Kidney capillary endothelial cell (primary cell): ENCODE measurements around the gene SMARCAD1.

ENCODE experiments used
- DNase-seq: peaks from one replicate; pipeline ENCODE4 v3.0.0-alpha.2; 2018; ENCODE audit warnings: low spot score

SMARCAD1 gene

GRCh38 chr4:94207469-94208224 is at the start of gene SMARCAD1:
Gene SMARCAD1, plus strand, starts transcription at chr4:94207865. Its CDS starts 530 bp downstream, at chr4:94208395.
- DNase-seq, result peak; percentile 91

- DNase-seq, result no peak
Measured at GRCh38 chr4:94158883-94159282, 48.8 kb upstream of the SMARCAD1 start.

- DNase-seq, result no peak
Measured at GRCh38 chr4:94159790-94160189, 47.9 kb upstream of the SMARCAD1 start.

- no peak for DNase-seq
Measured at GRCh38 chr4:94160774-94161173, 46.9 kb upstream of the SMARCAD1 start.

GRCh38 chr4:94165256-94165655 is 42.4 kb upstream of the SMARCAD1 start:
- no peak for DNase-seq

- DNase-seq, result no peak
Measured at GRCh38 chr4:94168321-94168720, 39.3 kb upstream of the SMARCAD1 start.

- no peak for DNase-seq
Measured at GRCh38 chr4:94169803-94170372, 37.8 kb upstream of the SMARCAD1 start.

GRCh38 chr4:94171616-94172015 is 36.0 kb upstream of the SMARCAD1 start:
- peak; percentile 1 for DNase-seq

GRCh38 chr4:94175553-94176261 is 32.0 kb upstream of the SMARCAD1 start:
- no peak for DNase-seq

- DNase-seq, result no peak
Measured at GRCh38 chr4:94177822-94178221, 29.8 kb upstream of the SMARCAD1 start.

GRCh38 chr4:94181815-94182214 is 25.9 kb upstream of the SMARCAD1 start:
- no peak for DNase-seq

GRCh38 chr4:94202769-94203168 is 4.9 kb upstream of the SMARCAD1 start:
- DNase-seq, result no peak

- no peak for DNase-seq
Measured at GRCh38 chr4:94208266-94208665, 601 bp downstream of the SMARCAD1 start.

- DNase-seq, result no peak
Measured at GRCh38 chr4:94208918-94209317, 1.3 kb downstream of the SMARCAD1 start.

GRCh38 chr4:94211861-94212260 is 4.2 kb downstream of the SMARCAD1 start:
- DNase-seq, result no peak

GRCh38 chr4:94214703-94215319 is 7.1 kb downstream of the SMARCAD1 start:
- no peak for DNase-seq

GRCh38 chr4:94216394-94216793 is 8.7 kb downstream of the SMARCAD1 start:
- DNase-seq, result no peak

GRCh38 chr4:94219402-94219801 is 11.7 kb downstream of the SMARCAD1 start:
- no peak for DNase-seq

GRCh38 chr4:94221916-94222315 is 14.3 kb downstream of the SMARCAD1 start:
- no peak for DNase-seq

GRCh38 chr4:94225449-94225848 is 17.8 kb downstream of the SMARCAD1 start:
- no peak for DNase-seq

- DNase-seq, result no peak
Measured at GRCh38 chr4:94226763-94227162, 19.1 kb downstream of the SMARCAD1 start.

- DNase-seq, result no peak
Measured at GRCh38 chr4:94228493-94229216, 21.0 kb downstream of the SMARCAD1 start.
